ENCODE measurements around the gene RNF2.
"Not testable (repeated sequence)": the region's sequence is repeated elsewhere in the genome, so short reads cannot be mapped to it uniquely, and the experiment has no call there.

GRCh38 chr1:184999974-185000373 is 45.4 kb upstream of the RNF2 start:
- not testable (repeated sequence) for TF ChIP-seq CTCF (conservative IDR thresholded peaks at IDR 0.05; ENCODE audit: low read length); EZH2phosphoT487 (IDR thresholded peaks at IDR 0.05; ENCODE audit: borderline replicate concordance, low read depth, low read length)

Data from OCI-LY7 (cell line).